Fibroblast of the aortic adventitia (primary cell): ENCODE data around the gene ATP8A2. TPM values are rescaled to one million over a fixed set of nuclear protein-coding genes. Genes with fewer than 3 reads are reported as not detected.
A peak's percentile ranks its signal among the peaks of the same experiment; 100 is the strongest.

Experiments
- DNase-seq: peaks from one replicate; pipeline ENCODE4 v3.0.0-alpha.2; 2010; ENCODE audit warnings: low read depth
- H3K4me3 ChIP-seq: 2 replicates; pipeline ENCODE4 v1.5.1; 2011; ENCODE audit warnings: low read depth, mild to moderate bottlenecking, control low read depth, low read length, moderate library complexity
- small RNA-seq: library from RNA; depleted of rRNA; stranded (forward); fragments of <200 nt; gene quantifications from one replicate; pipeline ENCODE3, GENCODE V24; 2012
- total RNA-seq: library from RNA; depleted of rRNA; stranded (reverse); fragments of >200 nt; gene quantifications from 2 replicates; pipeline ENCODE4 v1.2.3, GENCODE V29; 2012; ENCODE audit warnings: low replicate concordance
- TF ChIP-seq, protein P1 (sequence below): IDR thresholded peaks from 2 replicates; pipeline ENCODE4 v1.5.1; 2011; ENCODE audit warnings: mild to moderate bottlenecking, low read length, control low read depth, inconsistent platforms; ENCODE audit not compliant: insufficient read depth

ATP8A2 gene
- total RNA-seq, 1 donor: under 0.01 TPM

DNA sequence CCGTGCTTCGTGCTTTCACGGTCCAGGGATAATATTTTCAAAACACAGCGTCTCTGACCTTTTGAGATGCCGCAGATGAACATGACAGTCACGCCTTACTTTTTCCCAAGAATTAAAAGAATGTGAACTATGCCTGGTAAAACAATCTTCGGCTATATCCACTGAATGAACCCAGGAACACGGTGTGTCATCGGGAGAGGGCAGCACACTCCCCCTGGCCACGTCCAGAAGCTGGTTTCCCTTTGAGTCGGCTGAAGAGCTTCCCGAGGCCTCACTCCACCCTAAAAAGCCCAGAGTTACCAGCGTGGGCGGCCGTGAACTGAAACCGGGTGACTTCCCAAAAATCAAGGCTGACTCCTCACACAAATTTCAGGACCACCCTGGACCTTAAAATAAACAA, 702.9 kb downstream of the ATP8A2 start:
- peak; percentile 8 for DNase-seq
- TF ChIP-seq, protein P1, sequence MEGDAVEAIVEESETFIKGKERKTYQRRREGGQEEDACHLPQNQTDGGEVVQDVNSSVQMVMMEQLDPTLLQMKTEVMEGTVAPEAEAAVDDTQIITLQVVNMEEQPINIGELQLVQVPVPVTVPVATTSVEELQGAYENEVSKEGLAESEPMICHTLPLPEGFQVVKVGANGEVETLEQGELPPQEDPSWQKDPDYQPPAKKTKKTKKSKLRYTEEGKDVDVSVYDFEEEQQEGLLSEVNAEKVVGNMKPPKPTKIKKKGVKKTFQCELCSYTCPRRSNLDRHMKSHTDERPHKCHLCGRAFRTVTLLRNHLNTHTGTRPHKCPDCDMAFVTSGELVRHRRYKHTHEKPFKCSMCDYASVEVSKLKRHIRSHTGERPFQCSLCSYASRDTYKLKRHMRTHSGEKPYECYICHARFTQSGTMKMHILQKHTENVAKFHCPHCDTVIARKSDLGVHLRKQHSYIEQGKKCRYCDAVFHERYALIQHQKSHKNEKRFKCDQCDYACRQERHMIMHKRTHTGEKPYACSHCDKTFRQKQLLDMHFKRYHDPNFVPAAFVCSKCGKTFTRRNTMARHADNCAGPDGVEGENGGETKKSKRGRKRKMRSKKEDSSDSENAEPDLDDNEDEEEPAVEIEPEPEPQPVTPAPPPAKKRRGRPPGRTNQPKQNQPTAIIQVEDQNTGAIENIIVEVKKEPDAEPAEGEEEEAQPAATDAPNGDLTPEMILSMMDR: no peak
- H3K4me3 ChIP-seq: no peak overlapping the region

Small RNA genes within 50 kb of the gene (small RNA-seq; reads per million reads assigned to genes)
- gene RN7SL741P (not detected), gene RNU6-78P (not detected), gene RNY1P3 (not detected)

Other genes with a start within 250 kb of the ATP8A2 start
- gene AMER2, start 199.7 kb upstream of the ATP8A2 start, total RNA-seq: not detected in 2 replicates
- gene MTMR6, start 84.5 kb upstream of the ATP8A2 start, total RNA-seq: 12.2 and 29.9 TPM in 2 replicates
- 14.2 and 57.3 TPM in 2 replicates for gene NUP58, start 70.3 kb upstream of the ATP8A2 start, total RNA-seq